Measurements from ENCODE around the gene CFB. TPM values are rescaled to one million over a fixed set of nuclear protein-coding genes. Genes with fewer than 3 reads are reported as not detected.

CFB gene
- total RNA-seq, 1 donor from 2014 or later: 3.9 TPM

- H3K27me3 Mint-ChIP-seq: no peaks in the 10 kb centered on the region
- H3K27ac Mint-ChIP-seq: no peak overlapping the region
- no peaks in the 10 kb centered on the region for H3K9me3 Mint-ChIP-seq (ENCODE audit: low read depth)
- no peak for DNase-seq (ENCODE audit: low spot score, unreplicated experiment)
- H3K4me3 Mint-ChIP-seq (ENCODE audit: low read depth): no peak overlapping the region
- H3K36me3 Mint-ChIP-seq (ENCODE audit: insufficient read depth): no peaks in the 10 kb centered on the region
- H3K4me1 Mint-ChIP-seq (ENCODE audit: low read depth): no peaks in the 10 kb centered on the region
- no peak for TF ChIP-seq CTCF (IDR thresholded peaks at IDR 0.05; ENCODE audit: unreplicated experiment)
Observed at GRCh38 chr6:31935021-31935420, 10.9 kb upstream of the CFB start.

- no peak for DNase-seq (ENCODE audit: low spot score, unreplicated experiment)
- TF ChIP-seq CTCF (IDR thresholded peaks at IDR 0.05; ENCODE audit: unreplicated experiment): no peak
- Mint-ChIP-seq H3K9me3 (ENCODE audit: low read depth) (no peaks in the 10 kb centered on the region), H3K27me3 (no peaks in the 10 kb centered on the region), H3K36me3 (ENCODE audit: insufficient read depth) (no peaks in the 10 kb centered on the region), H3K4me3 (ENCODE audit: low read depth) (no peak overlapping the region), H3K4me1 (ENCODE audit: low read depth) (peaks cover 3% of the 10 kb centered on the region), H3K27ac (no peak overlapping the region)
Observed at GRCh38 chr6:31935823-31936222, 10.1 kb upstream of the CFB start.

- no peak for DNase-seq (ENCODE audit: low spot score, unreplicated experiment)
- H3K9me3 Mint-ChIP-seq (ENCODE audit: low read depth): no peaks in the 10 kb centered on the region
- peaks cover 4% of the 10 kb centered on the region for H3K4me1 Mint-ChIP-seq (ENCODE audit: low read depth)
- H3K27ac Mint-ChIP-seq: no peak overlapping the region
- TF ChIP-seq CTCF (IDR thresholded peaks at IDR 0.05; ENCODE audit: unreplicated experiment): no peak
- no peak overlapping the region for H3K4me3 Mint-ChIP-seq (ENCODE audit: low read depth)
- H3K36me3 Mint-ChIP-seq (ENCODE audit: insufficient read depth): no peaks in the 10 kb centered on the region
- peaks cover 5% of the 10 kb centered on the region for H3K27me3 Mint-ChIP-seq
Observed at GRCh38 chr6:31940256-31940664, 5.6 kb upstream of the CFB start.

GRCh38 chr6:31943742-31944141 lies 2.2 kb upstream of the CFB start:
- Mint-ChIP-seq H3K36me3 (ENCODE audit: insufficient read depth) (no peaks in the 10 kb centered on the region), H3K4me1 (ENCODE audit: low read depth) (peaks cover 19% of the 10 kb centered on the region), H3K27me3 (peaks cover 11% of the 10 kb centered on the region), H3K4me3 (ENCODE audit: low read depth) (no peak overlapping the region), H3K9me3 (ENCODE audit: low read depth) (no peaks in the 10 kb centered on the region), H3K27ac (no peak overlapping the region)
- no peak for DNase-seq (ENCODE audit: low spot score, unreplicated experiment)
- TF ChIP-seq CTCF (IDR thresholded peaks at IDR 0.05; ENCODE audit: unreplicated experiment): no peak

GRCh38 chr6:31945154-31945506 lies 765 bp upstream of the CFB start:
- no peak for TF ChIP-seq CTCF (IDR thresholded peaks at IDR 0.05; ENCODE audit: unreplicated experiment)
- H3K4me1 Mint-ChIP-seq (ENCODE audit: low read depth): peaks cover 19% of the 10 kb centered on the region
- H3K9me3 Mint-ChIP-seq (ENCODE audit: low read depth): no peaks in the 10 kb centered on the region
- DNase-seq (ENCODE audit: low spot score, unreplicated experiment): no peak
- H3K27ac Mint-ChIP-seq: peak overlapping the region; percentile 71
- H3K36me3 Mint-ChIP-seq (ENCODE audit: insufficient read depth): no peaks in the 10 kb centered on the region
- no peak overlapping the region for H3K4me3 Mint-ChIP-seq (ENCODE audit: low read depth)
- peaks cover 11% of the 10 kb centered on the region for H3K27me3 Mint-ChIP-seq
